Memory B cell (primary cell): ENCODE data around the gene P2RX3.
"Not testable (repeated sequence)": the region's sequence is repeated elsewhere in the genome, so short reads cannot be mapped to it uniquely, and the experiment has no call there.

ENCODE experiments used
- ATAC-seq: fragments of 150-1000 bp; cut with Tn5 transposase; 2 replicates; pipeline ENCODE4 v1.10.0; 2021; ENCODE audit warnings: low read depth, mild to moderate bottlenecking, moderate library complexity
- DNase-seq, 2 donors: peaks; one replicate each; pipeline ENCODE4 v3.0.0; 2022; ENCODE audit warnings: low spot score in 2 of 2
- H3K27ac Mint-ChIP-seq: one replicate; pipeline ENCODE4 v1.8.0; 2022; ENCODE audit warnings: mild to moderate bottlenecking, moderate library complexity, mixed read lengths
- H3K27me3 Mint-ChIP-seq: one replicate; pipeline ENCODE4 v1.8.0; 2022; ENCODE audit warnings: mixed read lengths
- H3K36me3 Mint-ChIP-seq: one replicate; pipeline ENCODE4 v1.8.0; 2022; ENCODE audit warnings: mild to moderate bottlenecking, mixed read lengths
- H3K4me1 Mint-ChIP-seq: one replicate; pipeline ENCODE4 v1.8.0; 2022; ENCODE audit warnings: mixed read lengths
- H3K4me3 Mint-ChIP-seq: one replicate; pipeline ENCODE4 v1.8.0; 2022; ENCODE audit warnings: mild to moderate bottlenecking, moderate library complexity, mixed read lengths
- H3K9me3 Mint-ChIP-seq: one replicate; pipeline ENCODE4 v1.8.0; 2022; ENCODE audit warnings: mixed read lengths

P2RX3 gene

GRCh38 chr11:57338142-57338541 is at the start of gene P2RX3:
TSS of gene P2RX3 (plus strand) at chr11:57338352. CDS start at chr11:57338551, 199 bp downstream.
- DNase-seq: no peak
- H3K4me3 Mint-ChIP-seq: no peak within 1 kb of the TSS
- no peak within 1 kb of the TSS for H3K27ac Mint-ChIP-seq

GRCh38 chr11:57288771-57289579 is 49.2 kb upstream of the P2RX3 start:
- peaks cover 2% of the 10 kb centered on the region for H3K9me3 Mint-ChIP-seq
- H3K36me3 Mint-ChIP-seq: peaks cover 3% of the 10 kb centered on the region
- H3K4me1 Mint-ChIP-seq: no peaks in the 10 kb centered on the region
- ATAC-seq (no peak), DNase-seq (no peak)
- H3K4me3 Mint-ChIP-seq: no peak overlapping the region
- no peak overlapping the region for H3K27ac Mint-ChIP-seq
- H3K27me3 Mint-ChIP-seq: peaks cover 8% of the 10 kb centered on the region

More at GRCh38 chr11:57338142-57338541, at the start of gene P2RX3:
- peaks cover 3% of the 10 kb centered on the region for H3K27me3 Mint-ChIP-seq
- H3K9me3 Mint-ChIP-seq: no peaks in the 10 kb centered on the region
- no peak for ATAC-seq
- peaks cover 6% of the 10 kb centered on the region for H3K36me3 Mint-ChIP-seq
- H3K4me1 Mint-ChIP-seq: peaks cover 19% of the 10 kb centered on the region

- ATAC-seq: no peak
- peaks cover 3% of the 10 kb centered on the region for H3K36me3 Mint-ChIP-seq
Observed at GRCh38 chr11:57290288-57290687, 47.9 kb upstream of the P2RX3 start.

GRCh38 chr11:57294225-57295131 is 43.7 kb upstream of the P2RX3 start:
- H3K9me3 Mint-ChIP-seq: peaks cover 7% of the 10 kb centered on the region
- peaks cover 2% of the 10 kb centered on the region for H3K27me3 Mint-ChIP-seq
- no peak for DNase-seq
- H3K4me3 Mint-ChIP-seq: no peak overlapping the region
- no peaks in the 10 kb centered on the region for H3K4me1 Mint-ChIP-seq
- H3K36me3 Mint-ChIP-seq: peaks cover 12% of the 10 kb centered on the region
- no peak overlapping the region for H3K27ac Mint-ChIP-seq
- ATAC-seq: no peak

More at GRCh38 chr11:57290288-57290687, 47.9 kb upstream of the P2RX3 start:
- Mint-ChIP-seq H3K27ac (no peak overlapping the region), H3K4me1 (no peaks in the 10 kb centered on the region), H3K27me3 (peaks cover 6% of the 10 kb centered on the region), H3K9me3 (peaks cover 2% of the 10 kb centered on the region), H3K4me3 (no peak overlapping the region)
- no peak for DNase-seq

- not testable (repeated sequence) for DNase-seq, H3K9me3 Mint-ChIP-seq, H3K4me1 Mint-ChIP-seq, H3K4me3 Mint-ChIP-seq, H3K27me3 Mint-ChIP-seq, H3K27ac Mint-ChIP-seq, ATAC-seq
- peaks cover 26% of the 10 kb centered on the region for H3K36me3 Mint-ChIP-seq
Observed at GRCh38 chr11:57296205-57296604, 41.9 kb upstream of the P2RX3 start.

- no peaks in the 10 kb centered on the region for H3K27me3 Mint-ChIP-seq
- peaks cover 9% of the 10 kb centered on the region for H3K9me3 Mint-ChIP-seq
- H3K4me3 Mint-ChIP-seq: no peak overlapping the region
- no peak overlapping the region for H3K27ac Mint-ChIP-seq
- no peaks in the 10 kb centered on the region for H3K4me1 Mint-ChIP-seq
- ATAC-seq: no peak
- DNase-seq: no peak
- H3K36me3 Mint-ChIP-seq: peaks cover 34% of the 10 kb centered on the region
Observed at GRCh38 chr11:57297221-57297620, 40.9 kb upstream of the P2RX3 start.

GRCh38 chr11:57299150-57299737 is 38.9 kb upstream of the P2RX3 start:
- Mint-ChIP-seq H3K9me3 (peaks cover 9% of the 10 kb centered on the region), H3K4me1 (no peaks in the 10 kb centered on the region), H3K4me3 (no peak overlapping the region), H3K36me3 (peaks cover 35% of the 10 kb centered on the region), H3K27ac (no peak overlapping the region), H3K27me3 (no peaks in the 10 kb centered on the region)
- ATAC-seq (no peak), DNase-seq (no peak)

GRCh38 chr11:57300785-57301184 is 37.4 kb upstream of the P2RX3 start:
- no peak overlapping the region for H3K27ac Mint-ChIP-seq
- no peak for DNase-seq
- H3K9me3 Mint-ChIP-seq: peaks cover 9% of the 10 kb centered on the region
- H3K4me1 Mint-ChIP-seq: no peaks in the 10 kb centered on the region
- H3K27me3 Mint-ChIP-seq: no peaks in the 10 kb centered on the region
- H3K4me3 Mint-ChIP-seq: no peak overlapping the region
- ATAC-seq: no peak
- peaks cover 35% of the 10 kb centered on the region for H3K36me3 Mint-ChIP-seq

GRCh38 chr11:57301711-57302423 is 36.3 kb upstream of the P2RX3 start:
- Mint-ChIP-seq H3K27ac (no peak overlapping the region), H3K4me1 (no peaks in the 10 kb centered on the region), H3K9me3 (peaks cover 6% of the 10 kb centered on the region), H3K27me3 (no peaks in the 10 kb centered on the region), H3K36me3 (peaks cover 33% of the 10 kb centered on the region), H3K4me3 (no peak overlapping the region)
- ATAC-seq: no peak
- no peak for DNase-seq

GRCh38 chr11:57302489-57302888 is 35.7 kb upstream of the P2RX3 start:
- H3K27ac Mint-ChIP-seq: no peak overlapping the region
- peaks cover 5% of the 10 kb centered on the region for H3K9me3 Mint-ChIP-seq
- peaks cover 32% of the 10 kb centered on the region for H3K36me3 Mint-ChIP-seq
- no peak overlapping the region for H3K4me3 Mint-ChIP-seq
- DNase-seq (no peak), ATAC-seq (no peak)
- H3K4me1 Mint-ChIP-seq: peaks cover 4% of the 10 kb centered on the region
- no peaks in the 10 kb centered on the region for H3K27me3 Mint-ChIP-seq

GRCh38 chr11:57303280-57303989 is 34.7 kb upstream of the P2RX3 start:
- DNase-seq: no peak
- Mint-ChIP-seq H3K36me3 (peaks cover 29% of the 10 kb centered on the region), H3K27me3 (no peaks in the 10 kb centered on the region), H3K27ac (no peak overlapping the region), H3K4me3 (no peak overlapping the region), H3K9me3 (peaks cover 2% of the 10 kb centered on the region), H3K4me1 (peaks cover 5% of the 10 kb centered on the region)
- ATAC-seq: no peak

- H3K36me3 Mint-ChIP-seq: peaks cover 27% of the 10 kb centered on the region
Observed at GRCh38 chr11:57303990-57304579, 34.1 kb upstream of the P2RX3 start.

GRCh38 chr11:57305523-57305922 is 32.6 kb upstream of the P2RX3 start:
- no peaks in the 10 kb centered on the region for H3K27me3 Mint-ChIP-seq
- no peak overlapping the region for H3K4me3 Mint-ChIP-seq
- DNase-seq (no peak), ATAC-seq (no peak)
- H3K27ac Mint-ChIP-seq: no peak overlapping the region
- H3K9me3 Mint-ChIP-seq: no peaks in the 10 kb centered on the region
- peaks cover 24% of the 10 kb centered on the region for H3K36me3 Mint-ChIP-seq
- peaks cover 5% of the 10 kb centered on the region for H3K4me1 Mint-ChIP-seq

More at GRCh38 chr11:57303990-57304579, 34.1 kb upstream of the P2RX3 start:
- Mint-ChIP-seq H3K27me3 (no peaks in the 10 kb centered on the region), H3K4me3 (no peak overlapping the region), H3K4me1 (peaks cover 5% of the 10 kb centered on the region), H3K9me3 (peaks cover 2% of the 10 kb centered on the region), H3K27ac (no peak overlapping the region)
- ATAC-seq (no peak), DNase-seq (no peak)
